Stimulated activated CD4-positive, alpha-beta T cell treated with anti-CD3 and anti-CD28 coated beads, Interleukin-2, amount 100 ng/mL, for 24 hours (primary cell): ENCODE measurements around the gene TBC1D8.
"Not testable (repeated sequence)": the region's sequence is repeated elsewhere in the genome, so short reads cannot be mapped to it uniquely, and the experiment has no call there.

ENCODE experiments used
- DNase-seq, 2 donors: peaks; one replicate each; pipeline ENCODE4 v3.0.0-alpha.2; 2020

The TBC1D8 gene

DNA sequence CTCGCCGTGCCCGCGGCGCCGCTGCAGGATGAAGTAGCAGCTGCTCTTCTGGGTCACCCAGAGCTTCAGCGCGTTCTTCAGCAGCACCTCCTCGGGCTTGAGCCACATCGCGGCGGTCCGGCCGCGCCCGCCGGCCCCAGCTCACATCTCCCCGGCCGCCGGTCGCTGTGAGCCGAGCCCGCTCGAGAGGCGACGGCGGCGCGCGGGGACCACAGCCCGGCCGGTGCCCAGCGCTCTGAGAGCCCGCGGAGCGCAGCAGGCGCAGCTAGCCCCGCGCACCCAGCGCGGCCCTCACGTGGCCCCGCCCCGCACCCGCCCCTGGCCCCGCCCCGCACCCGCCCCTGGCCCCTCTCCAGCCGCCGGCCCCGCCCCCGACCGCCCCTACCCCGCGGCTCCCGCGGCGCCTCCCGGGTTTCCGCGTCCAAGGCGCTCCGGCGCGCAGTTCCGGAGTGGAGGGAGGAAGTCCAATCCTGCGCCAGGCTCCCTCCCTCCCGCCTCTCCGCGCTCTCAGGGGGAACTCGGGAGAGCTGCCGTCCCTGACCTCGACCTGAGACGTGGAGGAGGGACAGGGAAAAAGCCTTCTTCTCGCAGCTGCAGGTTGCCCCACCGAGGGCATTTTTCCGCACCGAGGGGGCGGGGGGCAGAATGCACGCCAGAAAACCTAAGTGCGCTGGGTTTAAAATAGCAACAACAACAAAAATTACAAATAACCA lies at the start of gene TBC1D8:
Gene TBC1D8, minus strand, starts transcription at position 237 of the 713 bp plus-strand sequence. Its CDS starts 129 bp downstream, at position 108.
- DNase-seq, result peak; percentile 65 to 79

DNA sequence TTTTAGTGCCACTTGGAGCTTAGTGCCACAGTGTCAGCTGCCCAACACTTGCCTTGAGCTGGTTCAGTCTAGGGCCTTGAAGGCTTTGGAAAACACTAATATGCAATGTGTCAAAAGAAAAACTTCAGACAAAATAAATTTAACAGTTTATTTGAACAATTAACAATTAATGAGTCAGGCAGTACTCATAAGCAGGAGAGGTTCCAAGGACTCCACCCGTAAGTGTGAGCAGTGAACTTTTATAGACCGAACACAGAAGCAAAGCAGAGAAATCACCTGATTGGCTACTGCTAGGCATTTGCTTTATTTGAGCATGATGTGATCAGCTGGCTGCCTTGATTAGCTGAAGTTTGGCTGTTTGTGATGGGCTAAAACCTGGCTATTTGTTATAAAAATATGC lies 49.5 kb upstream of the TBC1D8 start:
- DNase-seq, result no peak

DNA sequence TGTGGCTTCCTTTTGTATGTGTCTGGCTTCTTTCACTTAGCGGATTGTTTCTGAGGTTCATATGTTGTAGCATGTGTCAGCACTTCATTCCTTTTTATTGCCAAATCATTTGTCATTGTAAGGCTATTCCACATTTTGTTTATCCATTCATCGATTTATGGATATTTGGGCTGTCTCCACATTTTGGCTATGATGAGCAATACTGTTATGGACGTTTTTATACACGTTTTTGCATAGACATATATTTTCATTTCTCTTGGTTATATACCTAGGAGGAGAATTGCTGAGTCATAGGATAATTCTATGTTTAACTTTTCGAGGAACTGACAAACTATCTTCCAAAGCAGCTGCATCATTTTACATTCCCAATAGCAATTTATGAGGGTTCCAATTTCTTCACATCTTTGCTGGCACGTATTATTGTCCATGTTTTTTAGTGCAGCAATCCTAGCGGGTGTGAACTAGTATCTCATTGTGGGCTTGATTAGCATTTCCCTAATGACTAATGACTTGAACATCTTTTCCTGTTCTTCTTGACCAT lies 48.1 kb upstream of the TBC1D8 start:
- no peak for DNase-seq

DNA sequence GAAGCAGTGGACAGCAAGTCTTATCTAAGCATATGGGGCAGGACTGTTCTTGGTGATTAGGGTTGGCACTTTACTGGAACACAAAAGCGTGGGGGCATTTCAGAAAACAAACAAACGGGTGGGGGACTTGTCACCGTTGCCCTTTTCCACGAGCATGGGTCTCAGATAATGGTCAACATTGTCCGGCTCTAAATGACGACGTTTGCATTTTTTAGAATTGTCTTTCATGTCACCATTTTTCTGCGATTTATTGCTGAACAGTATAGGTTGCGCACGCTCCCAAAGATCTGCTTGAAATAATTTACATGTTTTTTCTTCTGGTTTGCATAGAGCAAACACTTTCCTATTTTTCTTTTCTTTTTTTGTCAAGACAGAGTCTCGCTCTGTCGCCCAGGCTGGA lies 46.6 kb upstream of the TBC1D8 start:
- DNase-seq, result no peak

DNA sequence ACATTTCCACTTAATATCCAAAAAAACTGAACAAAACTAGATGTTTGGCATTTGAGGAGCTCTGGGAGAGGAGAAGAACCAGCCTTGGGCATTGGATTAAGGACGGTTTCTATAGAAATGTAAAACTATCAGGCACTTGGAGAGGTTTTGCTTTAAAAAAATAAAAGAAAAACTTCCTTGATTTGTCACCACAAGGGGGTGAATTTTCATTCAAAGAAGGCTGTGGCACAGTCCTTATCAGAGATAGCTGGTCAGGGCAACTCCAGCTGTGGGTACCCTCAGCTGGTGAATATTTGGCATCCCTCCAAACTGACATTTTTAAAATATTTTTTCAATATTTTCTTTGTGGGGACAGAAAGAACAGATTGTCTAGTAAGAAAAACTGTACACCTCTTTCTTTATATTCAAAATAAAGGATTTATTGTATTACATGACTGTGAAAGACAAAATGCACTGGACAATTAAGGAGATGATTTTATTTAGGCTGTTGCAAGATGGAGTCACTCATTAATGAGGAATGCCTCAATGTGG lies 46.1 kb upstream of the TBC1D8 start:
- no peak for DNase-seq

DNA sequence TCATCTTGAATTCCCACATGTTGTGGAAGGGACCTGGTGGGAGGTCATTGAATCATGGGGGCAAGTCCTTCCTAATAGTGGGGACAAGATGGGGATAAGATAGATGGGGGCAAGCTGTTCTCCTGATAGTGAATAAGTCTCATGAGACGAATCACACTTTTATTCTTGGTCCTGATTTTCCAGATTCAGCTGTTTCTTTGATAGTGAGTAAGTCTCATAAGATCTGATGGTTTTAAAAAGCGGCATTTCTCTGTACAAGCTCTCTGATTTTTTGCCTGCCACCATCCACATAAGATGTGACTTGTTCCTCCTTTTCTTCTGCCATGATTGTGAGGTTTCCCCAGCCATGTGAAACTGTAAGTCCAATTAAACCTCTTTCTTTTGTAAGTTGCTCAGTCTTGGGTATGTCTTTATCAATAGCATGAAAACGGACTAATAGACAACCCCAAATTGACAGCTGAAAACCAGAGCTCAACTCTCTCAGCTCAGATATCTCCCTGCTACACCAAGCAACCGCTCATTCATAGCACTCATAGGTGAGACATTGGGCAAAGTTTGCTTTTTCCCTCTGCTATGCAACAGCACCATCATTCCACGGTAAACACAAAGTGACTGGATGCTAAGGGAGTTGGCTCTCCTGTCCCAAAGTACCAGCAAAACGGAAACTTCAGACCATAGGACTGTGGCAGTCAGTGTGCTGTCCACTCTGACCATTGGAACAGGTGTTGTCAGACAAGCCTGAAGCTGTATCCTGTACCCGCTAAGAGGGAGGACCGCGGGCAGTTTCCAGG lies 44.9 kb upstream of the TBC1D8 start:
- no peak for DNase-seq

DNA sequence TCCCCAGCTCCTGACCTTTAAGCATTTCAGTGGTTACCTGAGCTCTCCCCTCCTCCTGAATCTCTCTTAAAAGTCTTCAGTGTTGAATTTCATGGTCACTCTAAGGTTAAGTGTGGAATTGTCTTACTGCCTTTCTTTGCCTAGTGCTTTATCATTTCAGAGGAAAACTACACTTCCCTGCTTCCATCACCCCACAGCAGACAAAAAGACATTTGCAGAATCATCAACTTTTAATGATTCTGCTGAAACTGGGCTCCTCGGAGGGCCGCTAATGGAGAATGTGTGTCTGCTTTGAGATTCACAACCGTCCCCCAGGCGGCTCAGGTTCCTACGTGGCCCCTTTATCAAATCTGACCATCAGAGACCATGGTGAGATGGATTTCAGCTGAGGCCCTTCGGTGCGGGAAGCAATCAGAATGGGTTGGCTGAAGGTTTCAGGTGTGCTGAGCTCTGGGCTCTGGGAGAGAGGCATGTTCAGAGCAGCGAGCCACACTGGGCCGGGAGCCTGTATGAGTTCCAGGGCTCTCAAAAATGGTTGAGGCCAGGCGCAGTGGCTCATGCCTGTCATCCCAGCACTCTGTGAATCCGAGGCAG lies 41.9 kb upstream of the TBC1D8 start:
- DNase-seq, result no peak

DNA sequence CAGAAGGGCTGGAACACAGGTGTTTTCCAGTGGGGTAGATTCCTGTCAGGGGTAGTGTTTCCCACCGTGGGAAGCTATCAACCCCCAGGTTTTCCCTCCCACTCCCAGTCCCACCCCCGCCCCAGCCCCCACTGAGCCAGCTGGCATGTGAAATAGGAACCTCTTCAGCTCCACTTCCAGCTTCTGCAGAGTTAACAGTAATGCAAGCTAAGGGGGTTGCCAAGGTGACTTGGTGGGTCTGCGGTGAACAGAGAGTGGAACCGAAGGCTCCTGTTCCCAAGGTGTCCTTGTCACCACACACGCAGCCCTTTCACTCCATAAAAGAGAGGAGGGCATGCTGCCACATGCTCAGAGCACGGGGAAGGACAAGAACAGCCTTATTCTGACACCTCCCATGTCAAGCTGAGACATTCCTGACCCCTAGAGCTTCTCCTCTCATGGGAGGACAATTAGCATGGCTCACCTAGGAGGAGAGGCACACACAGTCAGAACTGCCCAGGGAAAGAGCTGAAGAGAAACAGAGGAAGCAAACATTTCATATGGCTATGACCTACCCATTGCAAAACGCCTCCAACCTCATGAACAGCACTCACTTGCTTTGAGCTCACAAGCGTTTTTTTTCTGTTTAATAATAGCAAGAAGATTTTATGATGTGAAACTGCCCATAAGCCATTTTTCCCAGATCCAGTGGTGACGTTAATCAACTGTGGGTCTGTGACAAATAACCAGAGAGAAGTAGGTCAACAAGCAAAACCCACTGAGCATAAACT lies 39.8 kb upstream of the TBC1D8 start:
- DNase-seq, result no peak

DNA sequence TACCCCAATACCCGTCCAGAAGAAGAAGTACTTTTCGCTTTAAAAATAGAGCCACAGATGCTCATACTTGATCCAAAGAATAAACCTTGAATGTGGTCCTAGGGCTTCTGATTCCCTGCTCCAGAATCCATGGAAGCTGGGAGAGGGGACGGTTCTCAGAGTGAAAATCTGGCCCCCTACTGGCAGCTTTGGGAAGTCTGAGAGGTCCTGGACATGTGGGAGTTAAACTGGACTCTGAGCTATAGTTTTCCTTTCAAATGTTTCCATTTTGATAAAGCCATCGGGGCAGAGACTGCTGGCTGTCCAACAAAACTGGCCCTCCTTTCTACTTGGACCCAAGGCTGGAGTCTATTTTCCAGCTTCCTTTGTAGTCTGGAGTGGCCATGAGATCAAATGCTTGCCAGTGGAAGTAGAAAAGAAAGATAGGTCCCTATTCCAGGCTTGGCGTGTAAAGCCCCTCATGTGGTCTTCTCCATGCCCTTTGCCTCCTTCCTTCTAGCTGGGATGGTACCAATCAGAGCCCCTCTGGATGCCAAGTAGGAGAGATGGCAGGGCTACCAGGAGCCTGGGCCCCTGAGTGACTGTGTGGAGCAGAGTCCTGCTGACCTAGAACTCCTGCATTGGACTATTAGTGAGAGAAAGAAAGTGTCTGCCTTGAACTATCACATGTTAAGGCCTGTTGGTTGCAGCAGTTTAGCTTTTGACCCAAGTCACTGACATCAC lies 37.7 kb upstream of the TBC1D8 start:
- DNase-seq, result no peak

DNA sequence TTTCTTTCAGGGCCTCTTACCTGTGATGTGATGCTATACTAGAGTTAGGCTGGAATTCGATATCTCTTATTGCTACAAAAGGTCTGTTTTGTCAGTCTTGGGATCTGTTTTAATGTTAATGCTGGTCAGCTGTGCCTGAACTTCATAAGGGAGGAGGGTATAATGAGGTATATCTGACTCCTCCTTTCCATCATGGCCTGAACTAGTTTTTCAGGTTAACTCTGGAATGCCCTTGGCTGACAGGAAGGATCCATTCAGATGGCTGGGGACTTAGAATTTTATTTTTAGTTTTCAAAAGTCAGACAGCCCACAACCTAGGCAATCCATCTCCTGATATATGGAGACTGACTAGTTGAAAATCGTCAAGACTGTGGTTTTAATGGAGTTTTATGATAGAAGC lies 35.9 kb upstream of the TBC1D8 start:
- no peak for DNase-seq

DNA sequence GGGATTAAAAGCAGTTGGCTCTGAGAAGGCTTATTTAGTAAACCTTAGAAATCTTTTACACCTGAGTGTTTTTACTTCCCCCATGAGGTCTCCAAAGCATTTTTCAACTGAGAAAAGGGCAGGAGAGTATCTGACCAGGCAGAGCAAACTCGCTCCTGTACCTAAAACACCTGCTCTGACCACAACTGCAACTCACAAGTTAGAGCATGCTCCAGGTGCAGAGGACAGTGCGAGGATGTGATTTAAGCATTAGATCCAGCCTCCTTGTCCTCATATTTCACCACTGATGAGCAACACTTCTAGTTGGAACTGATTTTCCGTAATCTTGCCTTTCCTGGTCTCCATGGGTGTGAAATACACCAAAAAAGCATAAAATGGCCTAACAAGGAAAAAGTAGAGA lies 34.5 kb upstream of the TBC1D8 start:
- no peak for DNase-seq

DNA sequence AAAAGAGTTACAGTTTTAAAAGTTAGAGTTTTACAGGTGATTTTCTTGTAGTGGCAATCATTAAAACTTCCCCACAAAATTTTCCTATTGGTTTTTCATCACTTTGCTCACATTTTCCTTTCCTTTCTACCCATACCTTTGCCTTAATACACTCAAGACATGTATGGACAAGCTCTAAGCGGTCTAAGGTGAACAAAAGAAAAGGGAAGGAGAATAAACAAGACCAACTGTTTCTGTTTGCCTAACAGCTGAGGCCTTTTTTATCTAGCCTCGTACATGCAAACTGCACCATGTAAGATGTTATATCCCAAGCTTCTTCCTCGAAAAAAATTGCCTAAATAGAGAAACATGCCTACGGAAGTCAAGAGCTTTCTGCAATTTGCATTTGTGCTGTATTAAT lies 33.9 kb upstream of the TBC1D8 start:
- DNase-seq, result no peak

DNA sequence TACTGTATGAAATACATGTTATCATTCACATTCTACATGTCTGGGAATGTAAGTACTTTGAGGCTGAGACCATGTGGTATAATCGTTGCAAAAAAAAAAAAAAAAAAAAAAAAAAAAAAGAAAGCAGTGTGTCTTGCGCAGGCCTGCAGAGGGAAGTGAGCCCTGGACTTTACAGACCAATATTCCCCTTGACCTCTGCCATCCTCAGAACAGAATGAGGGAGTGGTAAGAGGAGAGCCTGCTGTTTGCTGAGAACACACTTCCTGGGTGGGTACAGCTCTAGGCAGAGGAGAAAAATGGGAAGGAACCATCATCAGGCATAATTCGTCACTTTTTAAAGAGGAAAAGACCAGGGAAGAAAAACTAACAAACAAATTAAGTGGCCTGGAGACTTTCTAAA lies 28.8 kb upstream of the TBC1D8 start:
- no peak for DNase-seq

DNA sequence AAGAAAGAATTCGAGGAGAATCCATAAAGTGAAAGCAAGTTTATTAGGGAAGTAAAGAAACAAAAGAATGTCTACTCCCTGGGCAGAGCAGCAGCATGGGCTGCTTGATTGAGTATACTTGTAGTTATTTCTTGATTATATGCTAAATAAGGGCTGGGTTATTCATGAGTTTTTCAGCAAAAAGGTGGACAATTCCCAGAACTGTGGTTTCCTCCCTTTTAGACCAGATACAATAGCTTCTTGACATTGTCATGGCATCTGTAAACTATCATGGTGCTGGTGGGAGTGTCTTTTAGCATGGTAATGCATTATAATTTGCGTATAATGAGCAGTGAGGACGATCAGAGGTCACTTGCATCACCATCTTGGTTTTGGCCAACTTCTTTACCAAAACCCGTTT lies 25.6 kb upstream of the TBC1D8 start:
- no peak for DNase-seq

DNA sequence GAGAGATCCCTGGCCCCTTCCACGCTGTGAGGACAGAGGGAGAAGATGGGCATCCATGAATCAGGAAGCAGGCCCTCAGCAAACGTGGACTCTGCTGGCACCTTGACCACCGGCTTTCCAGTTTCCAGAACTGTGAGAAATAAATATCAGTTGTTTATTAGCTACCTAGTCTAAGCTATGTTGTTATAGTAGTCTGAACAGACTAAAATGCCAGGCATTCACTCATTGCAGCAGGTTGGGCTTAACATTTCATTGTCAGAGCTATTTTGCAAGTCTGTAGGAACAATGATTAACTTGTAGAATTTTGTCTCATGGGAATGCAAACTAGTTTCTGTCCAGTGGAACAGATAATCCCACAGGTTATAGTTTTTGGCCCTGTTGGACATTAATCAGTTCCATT lies 24.8 kb upstream of the TBC1D8 start:
- no peak for DNase-seq

DNA sequence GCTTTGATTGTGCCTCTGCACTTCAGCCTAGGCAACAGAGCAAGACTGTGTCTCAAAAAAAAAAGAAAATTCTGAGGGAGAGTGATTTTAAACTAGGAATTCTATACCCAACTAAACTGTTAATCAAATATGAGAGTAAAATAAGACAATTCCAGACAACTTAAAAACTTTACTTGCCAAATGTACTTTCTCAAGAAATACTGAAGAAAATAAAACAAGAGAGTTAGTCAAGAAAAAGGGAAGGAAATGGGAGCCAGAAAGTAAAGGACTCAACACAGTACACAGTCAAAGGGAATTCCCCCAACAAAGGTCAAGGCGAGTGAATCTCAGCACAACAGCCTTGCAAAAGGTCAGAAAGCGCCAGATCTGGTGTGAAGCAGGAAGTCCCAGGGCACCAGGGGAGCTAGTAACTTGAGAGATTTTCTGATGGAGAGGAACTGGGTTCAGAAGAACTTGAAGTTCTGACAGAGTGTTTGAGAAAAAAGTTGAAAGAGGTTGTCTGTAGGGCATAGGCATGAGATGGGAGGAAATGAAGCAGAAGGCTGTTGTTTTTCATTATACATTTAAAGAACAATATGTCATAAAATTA lies 22.6 kb upstream of the TBC1D8 start:
- peak; percentile 28 to 40 for DNase-seq

DNA sequence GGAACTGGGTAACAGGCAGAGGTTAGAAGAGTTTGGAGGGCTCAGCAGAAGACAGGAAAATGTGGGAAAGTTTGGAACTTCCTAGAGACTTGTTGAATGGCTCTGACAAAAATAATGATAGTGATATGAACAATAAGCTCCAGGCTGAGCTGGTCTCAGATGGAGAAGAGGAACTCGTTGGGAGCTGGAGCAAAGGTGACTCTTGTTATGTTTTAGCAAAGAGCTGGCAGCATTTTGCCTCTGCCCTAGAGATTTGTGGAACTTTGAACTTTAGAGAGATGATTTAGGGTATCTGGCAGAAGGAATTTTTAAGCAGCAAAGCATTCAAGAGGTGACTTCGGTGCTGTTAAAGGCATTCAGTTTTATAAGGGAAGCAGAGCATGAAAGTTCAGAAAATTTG lies 18.6 kb upstream of the TBC1D8 start:
- not testable (repeated sequence) for DNase-seq

DNA sequence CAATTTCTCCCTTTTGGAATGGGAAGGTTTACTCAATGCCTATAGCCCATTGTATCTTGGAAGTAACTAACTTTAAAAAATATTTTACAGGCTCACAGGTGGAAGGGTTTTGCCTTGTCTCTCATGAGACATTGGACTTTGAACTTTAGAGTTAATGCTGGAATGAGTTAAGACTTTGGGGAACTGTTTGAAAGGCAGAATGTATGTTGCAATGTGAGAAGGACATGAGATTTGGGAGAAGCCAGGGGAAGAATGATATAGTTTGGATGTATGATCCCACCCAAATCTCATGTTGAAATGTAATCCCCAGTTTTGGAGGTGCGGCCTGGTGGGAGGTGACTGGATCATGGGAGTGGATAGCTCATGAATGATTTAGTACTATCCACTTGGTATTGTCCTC lies 17.5 kb upstream of the TBC1D8 start:
- DNase-seq, result no peak

DNA sequence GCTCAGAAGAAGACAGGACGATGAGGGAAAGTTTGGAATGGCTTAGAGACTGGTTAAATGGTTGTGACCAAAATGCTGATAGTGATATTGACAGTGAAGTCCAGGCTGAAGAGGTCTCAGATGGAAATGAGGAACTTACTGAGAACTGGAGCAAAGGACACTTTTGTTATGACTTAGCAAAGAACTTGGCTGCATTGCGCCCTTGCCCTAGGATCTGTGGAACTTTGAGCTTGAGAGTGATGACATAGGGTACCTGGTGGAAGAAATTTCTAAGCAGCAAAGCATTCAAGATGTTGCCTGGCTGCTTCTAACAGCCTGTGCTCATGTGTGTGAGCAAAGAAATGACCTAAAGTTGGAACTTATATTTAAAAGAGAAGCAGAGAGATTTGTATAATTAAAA lies 16.4 kb upstream of the TBC1D8 start:
- DNase-seq, result not testable (repeated sequence)

DNA sequence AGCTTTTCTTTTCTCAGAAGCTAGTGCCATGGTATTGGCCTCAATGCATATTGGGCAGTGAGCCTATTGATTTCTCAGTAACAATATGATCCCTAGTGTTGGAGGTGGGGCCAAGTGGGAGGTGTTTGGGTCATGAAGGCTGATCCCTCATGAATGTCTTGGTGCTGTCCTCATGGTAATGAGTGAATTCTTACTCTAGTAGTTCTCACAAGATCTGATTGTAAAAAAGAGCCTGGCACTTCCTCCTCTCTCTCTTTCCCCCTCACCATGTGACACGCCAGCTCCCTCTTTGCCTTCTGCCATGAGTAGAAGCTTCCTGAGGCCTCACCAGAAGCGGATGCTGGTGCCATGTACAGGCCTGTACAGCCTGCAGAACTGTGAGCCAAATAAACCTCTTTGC lies 12.8 kb upstream of the TBC1D8 start:
- no peak for DNase-seq

DNA sequence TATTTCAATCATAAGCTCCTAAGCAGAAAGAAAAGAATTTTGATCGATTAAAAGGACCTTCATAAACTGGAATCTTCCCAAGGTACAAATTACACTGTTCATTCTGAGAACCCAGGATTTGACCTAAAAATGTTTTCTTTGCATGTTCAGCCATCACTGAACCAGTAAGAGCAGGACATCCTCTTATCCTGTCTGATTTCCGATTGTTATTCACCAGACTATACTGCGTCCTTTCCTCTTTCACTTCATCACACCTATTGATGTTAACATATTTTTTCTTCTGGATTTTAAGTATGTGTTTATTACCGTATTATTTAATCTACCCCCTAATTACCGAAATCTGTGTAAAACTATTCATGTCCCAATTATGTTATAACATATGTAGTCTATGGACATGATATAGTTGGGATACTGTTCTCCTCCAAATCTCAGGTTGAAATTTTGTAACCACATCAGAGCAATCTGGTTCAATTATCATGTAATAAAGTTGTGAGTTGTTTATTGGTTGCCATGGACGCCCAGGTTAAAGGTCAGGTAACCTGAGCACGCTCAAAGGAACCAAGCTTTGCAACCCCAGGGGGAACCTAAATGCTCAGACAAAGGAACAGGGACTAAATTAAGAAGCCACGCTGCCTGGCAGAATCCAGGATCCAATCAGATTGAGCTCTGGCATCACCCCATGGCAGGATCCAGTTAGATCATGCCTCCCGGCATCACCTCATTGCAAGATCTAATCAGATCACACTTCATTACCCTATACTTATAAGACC lies 11.6 kb upstream of the TBC1D8 start:
- DNase-seq, result no peak
